ENCODE results near the gene PHF21B. TPM values are rescaled to one million over a fixed set of nuclear protein-coding genes. Genes with fewer than 3 reads are reported as not detected.

PHF21B gene
- total and polyA plus RNA-seq, 2 donors (not counting 3 experiments of a cell fraction or from before 2014, with no cell fraction given): not detected

GRCh38 chr22:44943701-44944324 lies 66.0 kb downstream of the PHF21B start:
- intact Hi-C loops (cut with micrococcal nuclease): no loop called here
- dilution Hi-C loops (cut with MboI; ENCODE audit: extremely low pct_ligation_motif_present, low sequenced_read_pairs): no loop called here
- FAIRE-seq (no peak), DNase-seq (ENCODE audit: low read depth, low spot score) (no peak)
- no peak for TF ChIP-seq MAX (IDR thresholded peaks at IDR 0.05; ENCODE audit: insufficient read depth, insufficient read length)
- TF ChIP-seq EZH2 (IDR thresholded peaks at IDR 0.05; ENCODE audit: borderline replicate concordance, low read depth, low read length, severe bottlenecking): no peak
- no peak for TF ChIP-seq GATA2 (IDR thresholded peaks at IDR 0.05; ENCODE audit: insufficient read depth, insufficient read length, low read depth, low read length)
- TF ChIP-seq MYC (IDR thresholded peaks at IDR 0.05; ENCODE audit: low read depth, low read length): no peak
- TF ChIP-seq POLR2AphosphoS5 (IDR thresholded peaks at IDR 0.05; ENCODE audit: insufficient read depth, low read depth, low read length): no peak
- TF ChIP-seq FOS (IDR thresholded peaks at IDR 0.05; ENCODE audit: borderline replicate concordance, insufficient read depth, low read length): no peak
- TF ChIP-seq CTCF (IDR thresholded peaks at IDR 0.05; ENCODE audit: extremely low read depth in 1 of 2, insufficient read depth in 1 of 2, low read depth in 1 of 2, low read length in 2 of 2): no peak
- TF ChIP-seq JUN (IDR thresholded peaks at IDR 0.05; ENCODE audit: borderline replicate concordance, insufficient read depth, insufficient read length, low read depth): no peak
- TF ChIP-seq POLR2A (IDR thresholded peaks at IDR 0.05; ENCODE audit: low read depth, low read length): no peak
- Histone ChIP-seq H3K36me3 (ENCODE audit: control insufficient read depth in 2 of 2, extremely low read depth in 1 of 2, insufficient read depth in 2 of 2, low read length in 2 of 2) (no peaks in the 10 kb centered on the region), H3K4me2 (ENCODE audit: insufficient read depth, low read length) (no peak overlapping the region), H3K9me1 (replicated peaks; ENCODE audit: control insufficient read depth, extremely low read depth, insufficient read depth, low read length) (no peaks in the 10 kb centered on the region), H3K4me3 (replicated peaks in 1 of 3; ENCODE audit: insufficient read depth in 1 of 3, low read depth in 1 of 3, low read length in 3 of 3) (no peak overlapping the region), H3K9ac (replicated peaks; ENCODE audit: extremely low read depth, insufficient read depth, low read length) (no peak overlapping the region), H3K79me2 (ENCODE audit: control insufficient read depth, insufficient read depth, low read length) (no peaks in the 10 kb centered on the region), H2AFZ (ENCODE audit: low read depth, low read length) (no peak overlapping the region), H3K9me3 (replicated peaks; ENCODE audit: control insufficient read depth, insufficient read depth, low read length) (no peaks in the 10 kb centered on the region), H4K20me1 (replicated peaks; ENCODE audit: control insufficient read depth, extremely low read depth, insufficient read depth, low read length) (no peaks in the 10 kb centered on the region), H3K27me3 (ENCODE audit: control insufficient read depth in 2 of 2, insufficient read depth in 2 of 2, low read length in 2 of 2) (no peaks in the 10 kb centered on the region), H3K27ac (ENCODE audit: insufficient read depth, low read depth, low read length) (no peak overlapping the region), H3K4me1 (ENCODE audit: control insufficient read depth, extremely low read depth, insufficient read depth, low read length) (no peaks in the 10 kb centered on the region)
- CTCF ChIA-PET: no interaction called here
- no TSS peak for BruUV-seq (replicated peaks)
- POLR2A ChIA-PET: no interaction called here
